HepG2 (cell line): ENCODE results near the gene ADAR. TPM values are rescaled to one million over a fixed set of nuclear protein-coding genes. Genes with fewer than 3 reads are reported as not detected.

Experiments
- AGO2 ChIP-seq: fragments of 200-400 bp; formaldehyde crosslinking; optimal IDR thresholded peaks from 2 replicates; pipeline ENCODE3; 2017; ENCODE audit warnings: mild to moderate bottlenecking, low read depth, low read length, moderate library complexity
- ATRX ChIP-seq: sonication (generic); formaldehyde crosslinking; IDR thresholded peaks from 2 replicates; pipeline ENCODE4 v1.4.0; 2020; ENCODE audit warnings: missing genetic modification reagents, borderline replicate concordance
- HES4 ChIP-seq: sonication (generic); formaldehyde crosslinking; IDR thresholded peaks from 2 replicates; pipeline ENCODE4 v1.9.0; 2021; ENCODE audit warnings: mild to moderate bottlenecking, missing genetic modification reagents, borderline replicate concordance
- KDM4B ChIP-seq: sonication (generic); formaldehyde crosslinking; IDR thresholded peaks from 2 replicates; pipeline ENCODE4 v1.4.0; 2020; ENCODE audit warnings: missing genetic modification reagents
- NCOA1 ChIP-seq: sonication (generic); formaldehyde crosslinking; IDR thresholded peaks from 2 replicates; pipeline ENCODE4 v1.9.0; 2021; ENCODE audit warnings: missing genetic modification reagents
- NFYB ChIP-seq: sonication (generic); formaldehyde crosslinking; IDR thresholded peaks from 2 replicates; pipeline ENCODE4 v1.4.0; 2020; ENCODE audit warnings: missing genetic modification reagents
- STAG1 ChIP-seq: sonication (generic); formaldehyde crosslinking; IDR thresholded peaks from 2 replicates; pipeline ENCODE4 v1.4.0; 2020; ENCODE audit warnings: missing genetic modification reagents
- ZHX2 ChIP-seq, 2 experiments: sonication (generic) in 1 of 2; formaldehyde crosslinking in 1 of 2; IDR thresholded peaks; 2 replicates each; pipeline versions ENCODE4 v1.6.1 to v1.9.0; 2014 to 2022; ENCODE audit warnings: antibody characterized with exemption in 1 of 2, borderline replicate concordance in 1 of 2, inconsistent platforms in 1 of 2, low read depth in 1 of 2, missing genetic modification reagents in 1 of 2
- ZNF292 ChIP-seq: sonication (generic); formaldehyde crosslinking; IDR thresholded peaks from 2 replicates; pipeline ENCODE4 v1.8.1; 2022; ENCODE audit warnings: mild to moderate bottlenecking, low read depth, missing genetic modification reagents, borderline replicate concordance
- ZNF563 ChIP-seq: sonication (generic); formaldehyde crosslinking; IDR thresholded peaks from 2 replicates; pipeline ENCODE4 v1.8.0; 2022; ENCODE audit warnings: mild to moderate bottlenecking, moderate library complexity, missing genetic modification reagents
- ZNF567 ChIP-seq: sonication (generic); formaldehyde crosslinking; IDR thresholded peaks from 2 replicates; pipeline ENCODE4 v1.8.1; 2023; ENCODE audit warnings: mild to moderate bottlenecking, missing genetic modification reagents, borderline replicate concordance
- ZNF891 ChIP-seq: sonication (generic); formaldehyde crosslinking; IDR thresholded peaks from 2 replicates; pipeline ENCODE4 v1.5.0; 2020; ENCODE audit warnings: mild to moderate bottlenecking, missing genetic modification reagents
- polyA plus RNA-seq, 8 experiments: library from polyadenylated mRNA; depleted of rRNA in 3 of 8; stranded (reverse) in 7 of 8; unstranded in 1 of 8; fragments of >200 nt; fragmentation: Illumina TruSeq in 4 of 8; extraction: Trizol in 4 of 8; gene quantifications; 2 replicates each; pipeline versions ENCODE4 v1.2.1 to v1.2.3, GENCODE V29; 2011 to 2016; ENCODE audit warnings: low read depth in 4 of 8, missing spikeins in 1 of 8, mixed read lengths in 1 of 8; ENCODE audit not compliant: insufficient read depth in 1 of 8
- total RNA-seq, 5 experiments: library from RNA; depleted of rRNA; stranded (reverse); fragments of >200 nt; fragmentation: Illumina TruSeq; extraction: Trizol; gene quantifications; 2 replicates each; pipeline ENCODE4 v1.2.3, GENCODE V29; 2016; ENCODE audit warnings: low read depth in 1 of 5
- TF ChIP-seq, protein P1 (sequence below): sonication (generic); formaldehyde crosslinking; IDR thresholded peaks from 2 replicates; pipeline ENCODE4 v1.8.0; 2022; ENCODE audit warnings: missing genetic modification reagents, low read depth, mild to moderate bottlenecking, borderline replicate concordance
- TF ChIP-seq, protein P2 (sequence below): sonication (generic); formaldehyde crosslinking; IDR thresholded peaks from 2 replicates; pipeline ENCODE4 v1.4.0; 2020; ENCODE audit warnings: missing genetic modification reagents, mild to moderate bottlenecking, borderline replicate concordance
- TF ChIP-seq, protein P3 (sequence below): sonication (generic); formaldehyde crosslinking; IDR thresholded peaks from 2 replicates; pipeline ENCODE4 v1.9.0; 2021; ENCODE audit warnings: missing genetic modification reagents, borderline replicate concordance
- TF ChIP-seq, protein P4 (sequence below): sonication (generic); formaldehyde crosslinking; IDR thresholded peaks from 2 replicates; pipeline ENCODE4 v1.4.0; 2020; ENCODE audit warnings: mild to moderate bottlenecking, missing genetic modification reagents

The ADAR gene
- total and polyA plus RNA-seq, 2 of the 13 experiments (the other 11 are each of a cell fraction or from before 2014, with no cell fraction given): 70.8 to 86.2 TPM

GRCh38 chr1:154607609-154608396 lies at the start of gene ADAR (continued):
- TF ChIP-seq ZHX2 (IDR thresholded peaks at IDR 0.05; ENCODE audit: low read depth): no peak
- no peak for TF ChIP-seq ZHX2 (CRISPR knock-in tag; IDR thresholded peaks at IDR 0.05; ENCODE audit: borderline replicate concordance)
- TF ChIP-seq, protein P1, sequence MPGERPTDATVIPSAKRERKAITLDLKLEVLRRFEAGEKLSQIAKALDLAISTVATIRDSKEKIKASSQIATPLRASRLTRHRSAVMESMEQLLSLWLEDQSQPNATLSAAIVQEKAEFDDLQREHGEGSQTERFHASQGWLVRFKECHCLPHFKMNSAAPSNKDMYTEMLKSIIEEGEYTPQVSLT (CRISPR knock-in tag): no peak
- TF ChIP-seq ZNF292 (CRISPR knock-in tag): no peak; the same call in 1 of the 2 replicates
- no peak for TF ChIP-seq STAG1
- TF ChIP-seq ATRX: no peak
- TF ChIP-seq, protein P2, sequence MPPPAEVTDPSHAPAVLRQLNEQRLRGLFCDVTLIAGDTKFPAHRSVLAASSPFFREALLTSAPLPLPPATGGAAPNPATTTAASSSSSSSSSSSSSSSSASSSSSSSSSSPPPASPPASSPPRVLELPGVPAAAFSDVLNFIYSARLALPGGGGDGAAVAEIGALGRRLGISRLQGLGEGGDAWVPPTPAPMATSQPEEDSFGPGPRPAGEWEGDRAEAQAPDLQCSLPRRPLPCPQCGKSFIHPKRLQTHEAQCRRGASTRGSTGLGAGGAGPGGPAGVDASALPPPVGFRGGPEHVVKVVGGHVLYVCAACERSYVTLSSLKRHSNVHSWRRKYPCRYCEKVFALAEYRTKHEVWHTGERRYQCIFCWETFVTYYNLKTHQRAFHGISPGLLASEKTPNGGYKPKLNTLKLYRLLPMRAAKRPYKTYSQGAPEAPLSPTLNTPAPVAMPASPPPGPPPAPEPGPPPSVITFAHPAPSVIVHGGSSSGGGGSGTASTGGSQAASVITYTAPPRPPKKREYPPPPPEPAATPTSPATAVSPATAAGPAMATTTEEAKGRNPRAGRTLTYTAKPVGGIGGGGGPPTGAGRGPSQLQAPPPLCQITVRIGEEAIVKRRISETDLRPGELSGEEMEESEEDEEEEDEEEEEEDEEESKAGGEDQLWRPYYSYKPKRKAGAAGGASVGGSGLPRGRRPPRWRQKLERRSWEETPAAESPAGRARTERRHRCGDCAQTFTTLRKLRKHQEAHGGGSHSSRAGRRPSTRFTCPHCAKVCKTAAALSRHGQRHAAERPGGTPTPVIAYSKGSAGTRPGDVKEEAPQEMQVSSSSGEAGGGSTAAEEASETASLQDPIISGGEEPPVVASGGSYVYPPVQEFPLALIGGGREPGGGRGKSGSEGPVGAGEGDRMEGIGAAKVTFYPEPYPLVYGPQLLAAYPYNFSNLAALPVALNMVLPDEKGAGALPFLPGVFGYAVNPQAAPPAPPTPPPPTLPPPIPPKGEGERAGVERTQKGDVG (CRISPR knock-in tag): no peak
- no peak for TF ChIP-seq NFYB (CRISPR knock-in tag)
- TF ChIP-seq ZNF891 (CRISPR knock-in tag): peak; percentile 59; the same call in 1 of the 2 replicates
- TF ChIP-seq, protein P3, sequence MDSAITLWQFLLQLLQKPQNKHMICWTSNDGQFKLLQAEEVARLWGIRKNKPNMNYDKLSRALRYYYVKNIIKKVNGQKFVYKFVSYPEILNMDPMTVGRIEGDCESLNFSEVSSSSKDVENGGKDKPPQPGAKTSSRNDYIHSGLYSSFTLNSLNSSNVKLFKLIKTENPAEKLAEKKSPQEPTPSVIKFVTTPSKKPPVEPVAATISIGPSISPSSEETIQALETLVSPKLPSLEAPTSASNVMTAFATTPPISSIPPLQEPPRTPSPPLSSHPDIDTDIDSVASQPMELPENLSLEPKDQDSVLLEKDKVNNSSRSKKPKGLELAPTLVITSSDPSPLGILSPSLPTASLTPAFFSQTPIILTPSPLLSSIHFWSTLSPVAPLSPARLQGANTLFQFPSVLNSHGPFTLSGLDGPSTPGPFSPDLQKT (CRISPR knock-in tag): no peak
- no peak for TF ChIP-seq ZNF567 (CRISPR knock-in tag)
- TF ChIP-seq KDM4B (CRISPR knock-in tag): no peak
- TF ChIP-seq NCOA1 (CRISPR knock-in tag): no peak
- TF ChIP-seq ZNF563 (CRISPR knock-in tag): no peak
- TF ChIP-seq, protein P4, sequence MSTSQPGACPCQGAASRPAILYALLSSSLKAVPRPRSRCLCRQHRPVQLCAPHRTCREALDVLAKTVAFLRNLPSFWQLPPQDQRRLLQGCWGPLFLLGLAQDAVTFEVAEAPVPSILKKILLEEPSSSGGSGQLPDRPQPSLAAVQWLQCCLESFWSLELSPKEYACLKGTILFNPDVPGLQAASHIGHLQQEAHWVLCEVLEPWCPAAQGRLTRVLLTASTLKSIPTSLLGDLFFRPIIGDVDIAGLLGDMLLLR (CRISPR knock-in tag): peak; percentile 66; the same call in 1 of the 2 replicates
- peak; percentile 88 for TF ChIP-seq AGO2
- peak; percentile 81; the same call in 1 of the 2 replicates for TF ChIP-seq HES4 (CRISPR knock-in tag)
